ENCODE results near the gene RRBP1.
A peak's percentile ranks its signal among the peaks of the same experiment; 100 is the strongest.

The RRBP1 gene

GRCh38 chr20:17682103-17682888, at the start of gene RRBP1:
Gene RRBP1 (minus strand): TSS chr20:17682242. CDS start chr20:17660507, 21,735 bp downstream.
- DNase-seq, result peak; percentile 91

DNA sequence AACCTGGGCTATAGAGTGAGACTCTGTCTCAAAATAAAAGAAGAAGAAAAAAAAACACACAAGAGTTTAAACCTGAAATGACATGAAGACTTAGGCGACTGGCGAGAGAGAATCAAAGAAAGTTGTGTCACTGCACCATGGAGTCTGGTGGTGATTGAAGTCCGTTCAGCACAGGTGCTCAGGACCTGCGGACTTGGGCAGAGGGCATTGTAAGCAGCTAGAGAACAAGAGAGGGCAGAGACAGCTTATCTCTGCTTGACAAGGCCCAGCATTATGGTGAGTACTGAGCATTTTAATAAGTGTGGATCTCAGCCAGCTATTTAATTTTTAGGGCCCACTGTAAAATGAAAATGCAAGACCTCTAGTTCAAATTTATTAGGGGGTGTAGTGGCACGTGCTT, 49.2 kb upstream of the RRBP1 start:
- DNase-seq, result no peak

DNA sequence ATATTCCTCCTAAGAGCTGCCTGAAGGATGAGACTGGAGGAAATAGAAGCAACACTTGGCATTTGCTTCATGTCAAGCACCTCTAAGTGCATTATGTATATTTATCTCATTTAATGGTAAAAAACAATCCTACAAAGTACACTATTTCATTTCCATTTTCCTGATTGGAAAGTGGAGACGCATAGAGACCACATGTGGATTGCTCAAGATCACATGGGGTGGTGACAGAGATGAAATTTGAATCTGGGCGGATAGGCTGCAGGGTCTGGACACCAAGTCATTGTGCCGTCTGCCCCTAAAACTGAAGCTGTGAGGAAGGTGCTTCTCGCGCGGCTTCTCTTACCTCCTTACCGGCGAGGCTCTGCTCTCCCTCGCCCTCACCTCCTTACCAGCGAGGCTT, 48.0 kb upstream of the RRBP1 start:
- no peak for DNase-seq

DNA sequence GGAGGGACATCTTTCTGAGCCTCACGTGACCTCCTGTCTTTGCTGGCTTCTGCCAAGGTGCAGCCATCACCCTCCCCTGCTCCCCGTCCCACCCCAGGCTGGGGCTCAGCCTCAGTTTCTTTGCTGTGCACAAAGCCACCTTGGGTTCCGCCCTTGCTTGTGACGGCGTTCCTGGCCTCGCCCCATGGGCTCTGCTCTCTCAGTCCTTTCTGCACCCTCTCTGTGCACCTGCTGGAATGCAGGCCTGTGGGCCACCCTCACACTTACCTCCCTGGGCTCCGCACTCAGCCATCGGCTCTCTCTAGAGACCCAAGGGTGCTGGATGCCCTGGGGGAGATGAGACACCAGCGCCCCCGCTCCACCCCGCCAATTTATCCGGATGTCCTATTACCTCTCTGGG, 46.0 kb upstream of the RRBP1 start:
- no peak for DNase-seq

GRCh38 chr20:17727351-17727750, 45.3 kb upstream of the RRBP1 start:
- no peak for DNase-seq

- no peak for DNase-seq
These were observed 44.9 kb upstream of the RRBP1 start for GRCh38 chr20:17726902-17727301.

DNA sequence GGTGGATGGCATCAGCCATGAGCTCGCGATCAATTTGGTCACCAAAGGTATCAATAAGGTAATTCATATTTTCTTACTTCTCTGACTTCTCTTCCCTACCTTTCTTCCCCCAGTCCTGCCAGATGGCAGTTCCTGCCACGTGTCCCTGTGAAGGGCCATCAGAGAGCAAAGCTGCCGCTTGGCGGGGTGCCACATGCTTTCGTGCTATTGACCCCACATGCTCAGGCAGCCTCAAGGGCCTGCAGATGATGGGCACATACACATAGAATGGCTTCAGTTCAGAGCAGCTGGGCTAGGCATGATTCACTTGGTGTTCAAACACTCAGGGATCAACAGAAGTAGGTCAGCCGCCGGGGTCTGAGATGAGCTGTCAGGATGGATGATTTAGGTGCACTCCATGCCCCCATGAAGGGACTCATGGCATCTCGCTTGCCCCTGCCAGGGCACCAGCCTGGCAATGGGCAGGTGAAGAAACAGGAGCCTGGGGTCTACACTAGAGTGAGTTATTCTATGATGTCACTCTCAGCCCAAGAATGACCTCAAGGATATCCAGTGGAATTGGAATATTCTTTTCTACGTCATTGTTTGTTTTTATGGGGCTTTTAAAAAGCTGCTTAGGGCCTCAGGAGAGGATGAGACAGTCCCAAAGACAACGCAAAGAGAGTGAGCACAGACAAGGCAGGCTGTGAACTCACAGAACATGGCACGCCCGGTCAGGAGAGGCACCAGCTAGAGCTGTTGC, 43.2 kb upstream of the RRBP1 start:
- DNase-seq, result peak; percentile 59

GRCh38 chr20:17723301-17723691, 41.3 kb upstream of the RRBP1 start:
- no peak for DNase-seq

GRCh38 chr20:17722493-17723300, 40.7 kb upstream of the RRBP1 start:
- DNase-seq, result no peak

DNA sequence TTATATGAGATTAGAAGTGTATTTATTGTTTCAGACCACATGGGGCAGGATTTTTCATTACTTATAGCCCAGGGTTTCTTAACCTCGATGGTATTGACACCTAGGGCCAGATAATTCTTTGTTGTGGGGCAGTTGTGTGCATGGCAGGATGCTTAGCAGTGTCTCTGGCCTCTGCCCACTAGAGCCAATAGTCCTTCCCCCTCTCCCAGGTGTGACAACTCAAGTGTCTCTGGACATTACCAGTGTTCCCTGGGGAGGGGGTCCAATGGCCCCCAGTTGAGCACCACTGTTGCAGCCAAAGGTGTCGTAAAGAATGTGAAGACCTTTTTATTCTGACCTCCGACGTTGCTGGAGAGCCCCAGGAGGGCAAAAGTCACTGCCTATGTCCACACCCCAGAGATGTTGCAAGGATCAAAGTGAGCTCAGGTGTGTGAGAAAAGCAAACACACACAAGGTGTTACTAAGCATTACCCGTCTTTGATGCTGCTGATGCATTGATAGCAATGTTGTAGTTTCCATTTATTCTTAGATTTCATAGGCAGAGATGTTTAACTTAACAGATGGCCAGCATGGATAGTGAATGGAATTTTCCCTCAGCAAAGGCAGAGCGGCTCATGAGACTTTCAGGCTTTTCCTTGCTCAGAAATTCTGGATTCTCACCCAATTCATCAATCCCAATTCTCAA, 39.9 kb upstream of the RRBP1 start:
- no peak for DNase-seq

- no peak for DNase-seq
These were observed 38.7 kb upstream of the RRBP1 start for GRCh38 chr20:17720755-17721154.

DNA sequence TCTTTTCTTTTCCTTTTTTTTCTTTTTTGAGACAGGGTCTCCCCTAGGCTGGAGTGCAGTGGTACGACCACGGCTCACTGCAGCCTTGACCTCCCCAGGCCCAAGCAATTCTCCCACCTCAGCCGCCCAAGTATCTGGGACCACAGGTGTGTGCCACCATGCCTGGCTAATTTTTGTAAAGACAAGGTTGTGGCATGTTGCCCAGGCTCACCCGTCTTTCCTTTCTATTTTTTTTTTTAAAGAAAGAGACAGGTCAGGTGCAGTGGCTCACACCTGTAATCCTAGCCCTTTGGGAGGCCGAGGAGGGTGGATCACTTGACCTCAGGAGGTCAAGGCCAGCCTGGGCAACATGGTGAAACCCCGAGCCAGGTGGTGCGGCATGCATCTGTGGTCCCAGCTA, 34.3 kb upstream of the RRBP1 start:
- no peak for DNase-seq

DNA sequence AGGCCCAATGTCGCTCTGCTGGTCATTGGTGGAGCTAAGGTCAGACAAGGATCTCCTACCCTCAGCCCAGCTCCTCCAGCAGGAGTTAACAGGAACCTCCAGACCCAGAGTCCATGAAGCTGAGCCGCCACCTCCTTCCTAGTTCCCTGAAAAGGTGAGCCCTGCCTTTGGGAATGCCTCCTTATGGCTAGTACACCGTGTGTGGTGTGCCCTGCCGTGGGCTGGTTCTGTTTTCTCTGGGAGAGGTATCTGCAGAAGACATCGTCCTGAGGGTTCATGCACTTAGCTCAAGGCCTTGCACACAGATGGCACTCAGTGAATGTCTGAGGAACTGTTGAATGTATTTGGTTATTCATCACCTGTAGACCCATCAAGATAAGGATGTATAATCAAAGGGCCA, 33.0 kb upstream of the RRBP1 start:
- no peak for DNase-seq

- no peak for DNase-seq
These were observed 32.6 kb upstream of the RRBP1 start for GRCh38 chr20:17714597-17714996.

DNA sequence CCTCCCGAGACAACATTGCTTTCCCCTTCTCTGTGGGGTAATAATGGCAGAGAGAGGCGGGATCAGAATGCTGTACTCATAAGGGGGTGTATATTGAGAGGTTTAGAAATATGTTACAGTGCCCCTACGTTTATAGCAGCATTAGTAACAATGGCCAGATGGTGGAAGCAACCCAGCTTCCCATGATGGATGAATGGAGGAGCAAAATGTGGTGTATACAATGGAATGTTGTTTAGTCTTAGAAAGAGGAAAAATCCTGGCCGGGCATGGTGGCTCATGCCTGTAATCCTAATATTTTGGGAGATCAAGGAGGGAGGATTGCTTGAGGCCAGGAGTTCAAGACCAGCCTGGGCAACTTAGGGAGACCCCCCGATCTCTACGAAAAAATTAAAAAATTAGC, 30.7 kb upstream of the RRBP1 start:
- DNase-seq, result no peak

GRCh38 chr20:17712201-17712600, 30.2 kb upstream of the RRBP1 start:
- DNase-seq, result no peak

DNA sequence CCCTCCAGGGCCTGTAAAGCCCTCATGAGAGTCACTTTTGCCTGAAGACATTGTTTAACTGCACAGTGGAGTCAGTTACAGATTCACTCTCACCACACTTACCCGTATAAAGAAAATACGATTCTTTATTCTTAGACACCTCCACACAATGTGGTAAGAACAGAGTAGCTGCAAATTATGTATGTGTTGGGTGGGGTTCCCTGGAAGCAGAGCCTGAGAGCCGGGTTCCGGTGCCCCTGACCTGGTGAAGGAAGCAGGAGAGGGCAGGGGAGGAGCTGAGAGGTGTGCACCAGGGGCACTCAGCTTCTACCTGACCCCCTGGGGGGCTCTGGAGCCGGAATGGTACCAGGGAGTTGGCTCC, 29.2 kb upstream of the RRBP1 start:
- DNase-seq, result no peak

DNA sequence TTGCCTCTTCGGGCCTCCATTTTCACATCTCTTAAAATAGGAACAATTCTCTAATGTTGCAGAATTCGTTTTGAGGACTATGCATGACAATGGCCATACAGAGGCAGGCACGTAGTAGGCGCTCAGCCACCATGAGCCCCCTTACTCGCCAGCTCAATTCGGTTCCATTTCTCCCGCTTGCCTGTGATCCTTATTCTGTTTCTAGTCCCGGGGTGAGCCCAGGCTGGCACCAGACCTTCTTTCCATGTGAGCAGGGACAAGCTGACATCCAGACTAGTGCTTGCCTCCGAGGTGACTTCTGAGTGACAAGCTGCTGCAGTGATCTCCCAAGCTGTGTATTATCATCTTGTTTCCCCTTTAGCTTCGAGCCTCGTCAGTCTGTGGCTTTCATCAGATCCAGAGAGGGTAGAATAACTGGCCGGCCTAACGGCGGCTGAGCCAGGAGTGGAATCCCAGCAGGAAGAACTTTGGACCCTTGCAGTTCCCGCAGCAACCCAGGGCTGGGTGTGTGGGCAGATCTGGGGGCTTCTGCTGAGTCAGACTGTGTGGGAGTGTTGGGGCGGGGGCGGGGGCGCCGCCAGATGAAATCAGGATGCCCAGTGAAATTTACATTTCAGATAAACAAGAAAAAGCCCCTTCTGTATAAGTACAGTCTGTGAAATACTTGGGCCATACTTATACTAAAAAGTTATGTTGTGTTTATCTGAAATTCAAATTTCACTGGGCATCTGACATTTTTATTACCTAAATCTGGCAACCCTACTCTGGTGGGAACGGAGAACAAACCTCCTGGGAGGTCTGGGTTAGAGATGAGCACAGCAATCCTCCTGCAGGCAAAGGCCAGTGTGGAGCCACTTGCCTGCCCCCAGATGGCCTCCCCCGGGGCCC, 28.6 kb upstream of the RRBP1 start:
- no peak for DNase-seq

- DNase-seq, result no peak
These were observed 27.6 kb upstream of the RRBP1 start for GRCh38 chr20:17709361-17710293.

- no peak for DNase-seq
These were observed 26.8 kb upstream of the RRBP1 start for GRCh38 chr20:17708675-17709360.

Data from DMS 273 treated with DMSO at 0.1 percent for 48 hours (cell line).